HepG2 (cell line): ENCODE data around the gene PITHD1. TPM values are rescaled to one million over a fixed set of nuclear protein-coding genes. Genes with fewer than 3 reads are reported as not detected.

ENCODE experiments used
- CCDC6 ChIP-seq: sonication (generic); formaldehyde crosslinking; IDR thresholded peaks from 2 replicates; pipeline ENCODE4 v1.8.1; 2022; ENCODE audit warnings: mild to moderate bottlenecking, missing genetic modification reagents, moderate library complexity
- HDAC1 ChIP-seq: sonication (generic); formaldehyde crosslinking; IDR thresholded peaks from 2 replicates; pipeline ENCODE4 v1.5.1; 2020; ENCODE audit warnings: mild to moderate bottlenecking, missing genetic modification reagents
- HMGA1 ChIP-seq: sonication (generic); formaldehyde crosslinking; conservative IDR thresholded peaks from 2 replicates; pipeline ENCODE4 v1.4.0; 2020; ENCODE audit warnings: missing genetic modification reagents
- KDM6A ChIP-seq: IDR thresholded peaks from 2 replicates; pipeline ENCODE4 v1.6.1; 2016; ENCODE audit warnings: low read depth
- NR3C1 ChIP-seq: sonication (generic); formaldehyde crosslinking; IDR thresholded peaks from 2 replicates; pipeline ENCODE4 v1.4.0; 2020; ENCODE audit warnings: missing genetic modification reagents
- ZMYM2 ChIP-seq: sonication (generic); formaldehyde crosslinking; IDR thresholded peaks from 2 replicates; pipeline ENCODE4 v1.8.0; 2022; ENCODE audit warnings: mild to moderate bottlenecking, missing genetic modification reagents
- ZNF256 ChIP-seq: sonication (generic); formaldehyde crosslinking; conservative IDR thresholded peaks from 2 replicates; pipeline ENCODE4 v1.4.0; 2020; ENCODE audit warnings: missing genetic modification reagents
- ZNF678 ChIP-seq: sonication (generic); formaldehyde crosslinking; IDR thresholded peaks from 2 replicates; pipeline ENCODE4 v1.4.0; 2020; ENCODE audit warnings: mild to moderate bottlenecking, missing genetic modification reagents
- ZSCAN9 ChIP-seq: IDR thresholded peaks from 2 replicates; pipeline ENCODE4 v1.6.1; 2016; ENCODE audit warnings: borderline replicate concordance
- polyA plus RNA-seq, 8 experiments: library from polyadenylated mRNA; depleted of rRNA in 3 of 8; stranded (reverse) in 7 of 8; unstranded in 1 of 8; fragments of >200 nt; fragmentation: Illumina TruSeq in 4 of 8; extraction: Trizol in 4 of 8; gene quantifications; 2 replicates each; pipeline versions ENCODE4 v1.2.1 to v1.2.3, GENCODE V29; 2011 to 2016; ENCODE audit warnings: low read depth in 4 of 8, missing spikeins in 1 of 8, mixed read lengths in 1 of 8; ENCODE audit not compliant: insufficient read depth in 1 of 8
- total RNA-seq, 5 experiments: library from RNA; depleted of rRNA; stranded (reverse); fragments of >200 nt; fragmentation: Illumina TruSeq; extraction: Trizol; gene quantifications; 2 replicates each; pipeline ENCODE4 v1.2.3, GENCODE V29; 2016; ENCODE audit warnings: low read depth in 1 of 5
- TF ChIP-seq, protein P1 (sequence below), 2 experiments: sonication (generic) in 1 of 2; formaldehyde crosslinking in 1 of 2; IDR thresholded peaks; 2 replicates each; pipeline versions ENCODE4 v1.4.0 to v1.6.1; 2018 to 2020; ENCODE audit warnings: missing genetic modification reagents in 2 of 2, borderline replicate concordance in 1 of 2, low read depth in 1 of 2, mild to moderate bottlenecking in 1 of 2, missing biosample characterization in 1 of 2
- TF ChIP-seq, protein P2 (sequence below): sonication (generic); formaldehyde crosslinking; IDR thresholded peaks from 2 replicates; pipeline ENCODE4 v1.4.0; 2020; ENCODE audit warnings: mild to moderate bottlenecking, missing genetic modification reagents
- TF ChIP-seq, protein P3 (sequence below): sonication (generic); formaldehyde crosslinking; IDR thresholded peaks from 2 replicates; pipeline ENCODE4 v1.5.1; 2020; ENCODE audit warnings: missing genetic modification reagents, mild to moderate bottlenecking, borderline replicate concordance
- TF ChIP-seq, protein P4 (sequence below): sonication (generic); formaldehyde crosslinking; IDR thresholded peaks from 2 replicates; pipeline ENCODE4 v1.8.0; 2023; ENCODE audit warnings: mild to moderate bottlenecking, missing genetic modification reagents
- TF ChIP-seq, protein P5 (sequence below), 2 experiments: IDR thresholded peaks; 2 replicates each; pipeline ENCODE4 v1.6.1; 2011 to 2012; ENCODE audit warnings: low read length in 2 of 2, borderline replicate concordance in 1 of 2, low read depth in 1 of 2, mild to moderate bottlenecking in 1 of 2, moderate library complexity in 1 of 2
- TF ChIP-seq, protein P6 (sequence below): sonication (generic); formaldehyde crosslinking; IDR thresholded peaks from 2 replicates; pipeline ENCODE4 v1.4.0; 2020; ENCODE audit warnings: missing genetic modification reagents

The PITHD1 gene
- total and polyA plus RNA-seq, 2 of the 13 experiments (the other 11 are each of a cell fraction or from before 2014, with no cell fraction given): 28.0 to 37.3 TPM

DNA sequence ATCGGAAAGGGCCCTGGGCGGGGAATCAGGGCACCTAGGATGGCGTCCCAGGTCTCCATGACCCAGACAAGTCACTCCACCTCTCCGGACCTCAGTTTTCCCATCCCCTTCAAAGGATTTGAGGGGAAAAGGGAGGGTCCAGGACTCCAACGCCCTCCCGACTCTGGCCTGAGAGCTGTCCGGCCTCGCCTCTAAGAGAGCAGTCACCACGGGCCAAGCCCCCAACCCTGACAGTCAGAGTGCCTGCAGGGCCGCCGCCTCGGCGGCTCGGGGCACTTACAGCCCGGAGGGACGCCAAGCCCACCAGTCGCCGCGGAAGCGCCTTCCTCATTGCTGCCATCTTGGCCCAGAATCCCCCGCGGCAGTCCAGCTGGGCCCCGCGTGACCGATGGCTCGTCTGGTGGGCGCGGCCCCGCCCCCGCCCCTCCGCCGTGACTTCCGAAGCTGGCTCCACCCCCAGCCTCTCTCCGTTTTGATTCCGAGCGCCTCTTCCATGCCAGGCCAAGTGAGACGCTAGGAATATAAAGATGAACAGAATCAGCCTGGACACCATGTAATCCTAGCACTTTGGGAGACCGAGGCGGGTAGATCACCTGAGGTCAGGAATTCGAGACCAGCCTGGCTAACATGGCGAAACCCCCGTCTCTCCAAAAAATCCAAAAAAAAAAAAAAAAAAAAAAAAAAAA is 47.0 kb downstream of the PITHD1 start, which contains the start of gene HMGCL (continued):
- TF ChIP-seq ZSCAN9 (peak; percentile 74; the same call in 1 of the 2 replicates), HDAC1 (CRISPR knock-in tag) (peak; percentile 84; the same call in 1 of the 2 replicates), KDM6A (CRISPR knock-in tag) (0 out of 2 replicates have a peak, but pooled peaks have one; percentile 11), HMGA1 (no peak), CCDC6 (no peak), NR3C1 (CRISPR knock-in tag) (no peak), ZNF678 (CRISPR knock-in tag) (peak; percentile 97), ZNF256 (CRISPR knock-in tag) (0 out of 2 replicates have a peak, but pooled peaks have one; percentile 77), ZMYM2 (CRISPR knock-in tag) (no peak)
- TF ChIP-seq, protein P1, sequence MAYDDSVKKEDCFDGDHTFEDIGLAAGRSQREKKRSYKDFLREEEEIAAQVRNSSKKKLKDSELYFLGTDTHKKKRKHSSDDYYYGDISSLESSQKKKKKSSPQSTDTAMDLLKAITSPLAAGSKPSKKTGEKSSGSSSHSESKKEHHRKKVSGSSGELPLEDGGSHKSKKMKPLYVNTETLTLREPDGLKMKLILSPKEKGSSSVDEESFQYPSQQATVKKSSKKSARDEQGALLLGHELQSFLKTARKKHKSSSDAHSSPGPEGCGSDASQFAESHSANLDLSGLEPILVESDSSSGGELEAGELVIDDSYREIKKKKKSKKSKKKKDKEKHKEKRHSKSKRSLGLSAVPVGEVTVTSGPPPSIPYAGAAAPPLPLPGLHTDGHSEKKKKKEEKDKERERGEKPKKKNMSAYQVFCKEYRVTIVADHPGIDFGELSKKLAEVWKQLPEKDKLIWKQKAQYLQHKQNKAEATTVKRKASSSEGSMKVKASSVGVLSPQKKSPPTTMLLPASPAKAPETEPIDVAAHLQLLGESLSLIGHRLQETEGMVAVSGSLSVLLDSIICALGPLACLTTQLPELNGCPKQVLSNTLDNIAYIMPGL (CRISPR knock-in tag; IDR thresholded peaks at IDR 0.05; ENCODE audit: borderline replicate concordance in 1 of 2, low read depth in 1 of 2): peak; percentile 48 to 75; a peak in 3 of 4 replicates
- TF ChIP-seq, protein P2, sequence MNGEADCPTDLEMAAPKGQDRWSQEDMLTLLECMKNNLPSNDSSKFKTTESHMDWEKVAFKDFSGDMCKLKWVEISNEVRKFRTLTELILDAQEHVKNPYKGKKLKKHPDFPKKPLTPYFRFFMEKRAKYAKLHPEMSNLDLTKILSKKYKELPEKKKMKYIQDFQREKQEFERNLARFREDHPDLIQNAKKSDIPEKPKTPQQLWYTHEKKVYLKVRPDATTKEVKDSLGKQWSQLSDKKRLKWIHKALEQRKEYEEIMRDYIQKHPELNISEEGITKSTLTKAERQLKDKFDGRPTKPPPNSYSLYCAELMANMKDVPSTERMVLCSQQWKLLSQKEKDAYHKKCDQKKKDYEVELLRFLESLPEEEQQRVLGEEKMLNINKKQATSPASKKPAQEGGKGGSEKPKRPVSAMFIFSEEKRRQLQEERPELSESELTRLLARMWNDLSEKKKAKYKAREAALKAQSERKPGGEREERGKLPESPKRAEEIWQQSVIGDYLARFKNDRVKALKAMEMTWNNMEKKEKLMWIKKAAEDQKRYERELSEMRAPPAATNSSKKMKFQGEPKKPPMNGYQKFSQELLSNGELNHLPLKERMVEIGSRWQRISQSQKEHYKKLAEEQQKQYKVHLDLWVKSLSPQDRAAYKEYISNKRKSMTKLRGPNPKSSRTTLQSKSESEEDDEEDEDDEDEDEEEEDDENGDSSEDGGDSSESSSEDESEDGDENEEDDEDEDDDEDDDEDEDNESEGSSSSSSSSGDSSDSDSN (CRISPR knock-in tag): peak; percentile 75
- TF ChIP-seq, protein P3, sequence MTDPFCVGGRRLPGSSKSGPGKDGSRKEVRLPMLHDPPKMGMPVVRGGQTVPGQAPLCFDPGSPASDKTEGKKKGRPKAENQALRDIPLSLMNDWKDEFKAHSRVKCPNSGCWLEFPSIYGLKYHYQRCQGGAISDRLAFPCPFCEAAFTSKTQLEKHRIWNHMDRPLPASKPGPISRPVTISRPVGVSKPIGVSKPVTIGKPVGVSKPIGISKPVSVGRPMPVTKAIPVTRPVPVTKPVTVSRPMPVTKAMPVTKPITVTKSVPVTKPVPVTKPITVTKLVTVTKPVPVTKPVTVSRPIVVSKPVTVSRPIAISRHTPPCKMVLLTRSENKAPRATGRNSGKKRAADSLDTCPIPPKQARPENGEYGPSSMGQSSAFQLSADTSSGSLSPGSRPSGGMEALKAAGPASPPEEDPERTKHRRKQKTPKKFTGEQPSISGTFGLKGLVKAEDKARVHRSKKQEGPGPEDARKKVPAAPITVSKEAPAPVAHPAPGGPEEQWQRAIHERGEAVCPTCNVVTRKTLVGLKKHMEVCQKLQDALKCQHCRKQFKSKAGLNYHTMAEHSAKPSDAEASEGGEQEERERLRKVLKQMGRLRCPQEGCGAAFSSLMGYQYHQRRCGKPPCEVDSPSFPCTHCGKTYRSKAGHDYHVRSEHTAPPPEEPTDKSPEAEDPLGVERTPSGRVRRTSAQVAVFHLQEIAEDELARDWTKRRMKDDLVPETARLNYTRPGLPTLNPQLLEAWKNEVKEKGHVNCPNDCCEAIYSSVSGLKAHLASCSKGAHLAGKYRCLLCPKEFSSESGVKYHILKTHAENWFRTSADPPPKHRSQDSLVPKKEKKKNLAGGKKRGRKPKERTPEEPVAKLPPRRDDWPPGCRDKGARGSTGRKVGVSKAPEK (CRISPR knock-in tag): no peak
- TF ChIP-seq, protein P4, sequence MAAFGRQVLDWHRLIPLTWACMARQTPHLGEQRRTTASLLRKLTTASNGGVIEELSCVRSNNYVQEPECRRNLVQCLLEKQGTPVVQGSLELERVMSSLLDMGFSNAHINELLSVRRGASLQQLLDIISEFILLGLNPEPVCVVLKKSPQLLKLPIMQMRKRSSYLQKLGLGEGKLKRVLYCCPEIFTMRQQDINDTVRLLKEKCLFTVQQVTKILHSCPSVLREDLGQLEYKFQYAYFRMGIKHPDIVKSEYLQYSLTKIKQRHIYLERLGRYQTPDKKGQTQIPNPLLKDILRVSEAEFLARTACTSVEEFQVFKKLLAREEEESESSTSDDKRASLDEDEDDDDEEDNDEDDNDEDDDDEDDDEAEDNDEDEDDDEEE (CRISPR knock-in tag): no peak
- TF ChIP-seq, protein P5, sequence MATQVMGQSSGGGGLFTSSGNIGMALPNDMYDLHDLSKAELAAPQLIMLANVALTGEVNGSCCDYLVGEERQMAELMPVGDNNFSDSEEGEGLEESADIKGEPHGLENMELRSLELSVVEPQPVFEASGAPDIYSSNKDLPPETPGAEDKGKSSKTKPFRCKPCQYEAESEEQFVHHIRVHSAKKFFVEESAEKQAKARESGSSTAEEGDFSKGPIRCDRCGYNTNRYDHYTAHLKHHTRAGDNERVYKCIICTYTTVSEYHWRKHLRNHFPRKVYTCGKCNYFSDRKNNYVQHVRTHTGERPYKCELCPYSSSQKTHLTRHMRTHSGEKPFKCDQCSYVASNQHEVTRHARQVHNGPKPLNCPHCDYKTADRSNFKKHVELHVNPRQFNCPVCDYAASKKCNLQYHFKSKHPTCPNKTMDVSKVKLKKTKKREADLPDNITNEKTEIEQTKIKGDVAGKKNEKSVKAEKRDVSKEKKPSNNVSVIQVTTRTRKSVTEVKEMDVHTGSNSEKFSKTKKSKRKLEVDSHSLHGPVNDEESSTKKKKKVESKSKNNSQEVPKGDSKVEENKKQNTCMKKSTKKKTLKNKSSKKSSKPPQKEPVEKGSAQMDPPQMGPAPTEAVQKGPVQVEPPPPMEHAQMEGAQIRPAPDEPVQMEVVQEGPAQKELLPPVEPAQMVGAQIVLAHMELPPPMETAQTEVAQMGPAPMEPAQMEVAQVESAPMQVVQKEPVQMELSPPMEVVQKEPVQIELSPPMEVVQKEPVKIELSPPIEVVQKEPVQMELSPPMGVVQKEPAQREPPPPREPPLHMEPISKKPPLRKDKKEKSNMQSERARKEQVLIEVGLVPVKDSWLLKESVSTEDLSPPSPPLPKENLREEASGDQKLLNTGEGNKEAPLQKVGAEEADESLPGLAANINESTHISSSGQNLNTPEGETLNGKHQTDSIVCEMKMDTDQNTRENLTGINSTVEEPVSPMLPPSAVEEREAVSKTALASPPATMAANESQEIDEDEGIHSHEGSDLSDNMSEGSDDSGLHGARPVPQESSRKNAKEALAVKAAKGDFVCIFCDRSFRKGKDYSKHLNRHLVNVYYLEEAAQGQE (IDR thresholded peaks at IDR 0.05; ENCODE audit: borderline replicate concordance in 1 of 2, low read depth in 1 of 2, low read length in 2 of 2): peak in 1 of 2 experiments; percentile 74; a peak in 1 of 4 replicates
- TF ChIP-seq, protein P6, sequence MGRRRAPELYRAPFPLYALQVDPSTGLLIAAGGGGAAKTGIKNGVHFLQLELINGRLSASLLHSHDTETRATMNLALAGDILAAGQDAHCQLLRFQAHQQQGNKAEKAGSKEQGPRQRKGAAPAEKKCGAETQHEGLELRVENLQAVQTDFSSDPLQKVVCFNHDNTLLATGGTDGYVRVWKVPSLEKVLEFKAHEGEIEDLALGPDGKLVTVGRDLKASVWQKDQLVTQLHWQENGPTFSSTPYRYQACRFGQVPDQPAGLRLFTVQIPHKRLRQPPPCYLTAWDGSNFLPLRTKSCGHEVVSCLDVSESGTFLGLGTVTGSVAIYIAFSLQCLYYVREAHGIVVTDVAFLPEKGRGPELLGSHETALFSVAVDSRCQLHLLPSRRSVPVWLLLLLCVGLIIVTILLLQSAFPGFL (CRISPR knock-in tag): no peak
